Suppressor macrophage (primary cell): ENCODE measurements around the gene EPB41L2.

Source experiments
- DNase-seq, 4 experiments: peaks; one replicate each; pipeline ENCODE4 v3.0.0-alpha.2; 2020 to 2022

The EPB41L2 gene

DNA sequence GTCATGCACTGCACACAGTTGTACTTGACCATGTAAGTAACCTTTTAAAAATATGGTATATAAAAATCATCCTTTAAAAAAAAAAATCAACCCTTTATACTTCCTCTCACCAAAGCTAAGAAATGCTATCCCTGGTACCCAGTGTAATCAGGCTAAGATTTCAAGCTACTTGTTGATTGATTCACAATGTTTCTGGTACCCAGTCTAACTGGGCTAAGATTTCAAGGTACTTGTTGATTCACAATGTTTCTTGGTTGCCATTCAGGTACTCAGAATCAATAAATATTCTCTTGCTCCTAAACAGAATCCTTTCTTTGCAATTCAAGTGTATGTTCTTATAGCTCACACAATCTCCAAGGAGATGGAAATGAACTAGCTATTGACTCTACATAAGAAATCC lies 159.4 kb downstream of the EPB41L2 start:
- no peak for DNase-seq

DNA sequence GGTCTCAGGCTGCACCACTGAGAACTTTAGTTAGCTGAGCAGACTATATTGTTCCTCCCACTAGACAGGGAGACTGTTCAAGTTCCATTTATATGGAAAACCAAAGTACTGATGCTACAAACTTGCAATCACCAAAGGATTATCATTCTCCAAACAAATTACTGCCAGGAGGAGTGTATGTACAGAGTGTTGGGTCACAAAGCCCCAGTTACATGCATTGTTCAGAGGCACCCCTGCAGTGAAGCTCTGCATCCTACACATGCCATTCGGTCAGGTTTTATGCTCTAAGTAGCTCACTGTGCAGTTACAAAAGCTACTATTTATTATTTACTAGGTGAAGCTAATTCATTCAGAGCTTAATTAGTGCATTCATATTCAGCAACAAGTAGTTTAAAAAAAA lies 160.0 kb downstream of the EPB41L2 start:
- DNase-seq, result no peak

DNA sequence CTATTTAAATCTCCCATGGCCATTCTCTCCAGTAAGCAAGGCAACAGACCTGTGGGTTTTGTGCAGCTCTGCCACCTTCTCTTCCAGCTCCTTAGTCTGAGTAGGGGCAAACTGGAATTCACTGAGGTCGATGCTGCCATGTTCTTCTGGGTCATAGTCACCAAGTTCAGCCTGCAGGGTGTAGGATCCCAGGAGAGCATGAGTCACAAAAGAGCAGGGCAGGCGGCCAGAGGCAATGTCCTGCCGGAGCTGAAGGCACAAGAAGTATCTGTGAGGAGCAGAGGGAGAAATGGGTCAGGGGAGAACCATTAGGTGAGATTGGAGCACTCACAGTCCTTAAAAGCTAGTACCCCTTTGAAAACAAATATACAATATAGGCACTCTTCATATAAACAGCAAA lies 162.1 kb downstream of the EPB41L2 start:
- no peak for DNase-seq

DNA sequence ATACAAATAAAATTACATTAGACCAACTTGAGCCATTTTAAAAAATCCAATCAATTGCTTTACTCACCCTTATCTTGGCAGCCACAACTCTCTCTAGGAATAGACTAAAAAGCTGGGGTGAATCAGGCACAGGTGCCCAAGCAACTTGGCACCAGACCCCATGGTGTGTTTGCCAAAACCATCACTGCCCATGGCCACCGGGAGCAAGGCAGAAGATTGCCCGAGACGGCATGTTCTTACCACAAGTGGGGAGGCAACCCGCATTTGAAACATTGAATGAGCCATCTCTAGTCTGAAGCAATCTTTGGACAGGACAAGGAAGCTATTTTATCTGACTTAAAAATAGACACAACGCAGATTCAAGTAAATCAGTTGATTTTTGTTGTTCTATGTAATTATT lies 166.8 kb downstream of the EPB41L2 start:
- DNase-seq, result no peak

DNA sequence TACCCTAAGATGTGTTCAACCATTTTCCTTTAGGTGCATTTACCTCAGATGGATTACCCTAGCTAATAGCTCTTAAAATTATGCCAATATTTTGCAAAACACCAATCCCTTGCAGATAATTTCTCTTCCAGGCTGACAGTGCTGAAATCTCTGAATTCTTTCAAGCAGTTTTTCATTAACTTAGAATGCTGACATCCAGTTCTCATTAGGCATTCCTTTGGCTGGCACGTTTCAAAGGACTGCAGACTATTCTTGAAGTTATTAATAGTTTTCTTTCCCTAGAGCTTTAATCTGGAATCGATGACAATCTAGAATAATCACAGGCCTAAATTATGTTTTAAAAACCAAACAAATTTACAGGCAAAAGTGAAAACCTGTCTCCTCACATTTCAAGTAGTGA lies 167.5 kb downstream of the EPB41L2 start:
- no peak for DNase-seq

DNA sequence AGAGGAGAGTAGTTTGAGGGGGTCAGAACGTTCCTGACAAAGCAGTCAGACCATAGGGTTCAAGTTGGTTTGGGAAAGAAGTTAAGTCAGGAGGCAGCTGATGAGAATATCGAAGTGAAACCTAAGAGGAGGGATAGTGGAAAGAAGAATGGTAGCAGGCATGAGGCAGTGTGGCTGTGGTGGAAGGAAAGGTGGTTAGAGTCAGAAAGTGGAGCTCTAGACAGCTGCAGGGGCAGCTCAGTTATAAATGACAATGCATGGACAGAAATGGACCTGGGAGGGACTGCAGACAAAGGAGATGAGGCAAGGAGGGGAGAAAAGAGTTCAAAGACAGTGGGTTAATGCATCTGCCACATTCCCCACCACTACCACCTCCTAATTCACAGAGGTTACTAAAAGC lies 169.3 kb downstream of the EPB41L2 start:
- DNase-seq, result no peak

DNA sequence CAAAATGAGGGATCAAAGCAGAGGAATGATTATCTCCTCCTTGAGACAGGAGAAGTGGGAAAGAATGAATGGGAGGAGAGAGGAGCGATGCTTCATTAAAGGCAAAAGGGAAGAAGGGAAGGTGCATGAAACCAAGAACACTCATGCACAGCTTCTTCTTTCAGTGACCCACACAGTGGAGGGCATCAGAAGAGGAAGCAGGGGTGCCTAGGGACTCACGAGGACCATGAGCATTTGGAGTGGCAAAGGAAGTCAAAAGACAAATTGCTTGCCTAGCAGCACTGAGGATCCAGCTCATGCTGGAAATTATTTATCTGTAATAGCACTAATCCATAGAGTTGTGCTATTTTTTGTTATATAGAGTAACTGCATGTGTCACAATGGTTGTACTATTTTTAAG lies 169.8 kb downstream of the EPB41L2 start:
- DNase-seq, result peak; percentile 75 to 90 (median 86)

DNA sequence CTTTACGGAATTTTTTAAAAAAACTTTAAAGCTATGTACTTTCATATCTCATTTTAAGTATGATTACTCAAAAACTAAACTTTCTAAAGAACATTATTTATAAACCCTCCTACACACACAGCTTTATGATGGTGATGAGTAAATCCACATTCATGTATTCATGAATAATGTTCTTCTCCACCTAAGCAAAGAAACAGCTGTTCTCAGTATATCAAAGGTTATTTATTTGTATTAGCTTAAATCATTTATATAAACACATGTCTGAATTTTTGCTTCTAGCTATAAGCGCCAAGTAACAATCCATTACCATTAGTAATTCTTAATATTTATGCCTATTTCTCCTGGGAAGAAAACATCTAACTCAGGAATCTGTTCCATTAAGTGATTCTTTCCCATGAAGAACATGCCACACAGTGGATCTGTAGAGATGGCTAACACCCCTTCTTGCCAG lies 172.5 kb downstream of the EPB41L2 start:
- DNase-seq, result peak in 2 of 4 experiments; percentile 62 to 66

DNA sequence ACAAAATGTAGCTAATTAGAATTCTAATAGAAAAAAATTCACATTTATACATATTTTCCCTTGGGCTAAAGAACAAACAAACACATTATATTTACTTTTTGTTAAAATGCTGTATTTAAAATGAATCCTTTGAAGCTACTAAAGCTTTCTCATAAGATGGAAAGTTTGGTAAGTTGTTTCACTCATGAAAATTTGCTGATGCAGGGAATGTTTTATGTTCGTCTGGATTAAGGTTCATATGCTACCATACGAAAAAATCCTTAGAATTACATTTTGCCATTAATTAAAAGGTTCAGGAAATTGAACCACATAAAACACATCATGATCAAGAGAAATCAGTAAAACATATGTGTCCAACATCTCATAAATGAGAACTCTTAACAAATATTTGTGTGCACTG lies 173.6 kb downstream of the EPB41L2 start:
- DNase-seq, result no peak

DNA sequence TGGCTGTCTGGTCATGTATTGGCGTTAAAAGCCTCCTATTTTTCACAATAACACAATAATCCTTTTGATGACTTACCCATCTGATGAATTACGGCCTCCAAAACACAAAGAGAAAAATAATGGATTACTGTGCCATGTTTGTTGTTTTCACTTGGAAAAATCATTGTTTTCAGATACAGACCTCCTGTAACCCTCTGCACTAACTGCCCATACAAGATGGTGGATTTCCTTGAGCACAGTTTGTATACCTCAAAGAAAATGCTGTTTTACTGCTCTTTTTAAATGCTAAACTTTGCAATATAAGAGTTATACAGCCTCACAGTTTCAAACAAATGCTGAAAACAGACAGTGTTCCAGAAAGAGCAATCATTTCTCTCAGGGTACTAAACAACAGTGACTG lies 174.8 kb downstream of the EPB41L2 start:
- DNase-seq, result no peak

DNA sequence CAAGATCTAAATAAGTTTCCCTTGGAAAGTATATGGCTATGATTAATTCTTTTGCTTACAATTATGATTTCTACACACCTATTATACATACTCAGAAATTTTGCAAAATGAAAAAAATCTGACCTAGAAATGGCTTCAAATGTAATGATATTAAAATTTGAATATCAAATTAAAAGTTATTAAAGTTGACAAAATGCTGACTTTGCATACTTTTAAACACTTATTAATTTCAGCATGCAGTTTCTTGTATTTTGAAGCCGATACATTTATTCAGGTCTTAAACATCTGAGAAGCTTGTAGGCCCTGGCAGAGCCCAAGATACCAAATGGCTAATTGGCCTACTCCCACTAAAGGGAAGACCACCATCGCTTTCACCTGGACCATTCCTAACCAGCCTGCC lies 176.1 kb downstream of the EPB41L2 start:
- no peak for DNase-seq

DNA sequence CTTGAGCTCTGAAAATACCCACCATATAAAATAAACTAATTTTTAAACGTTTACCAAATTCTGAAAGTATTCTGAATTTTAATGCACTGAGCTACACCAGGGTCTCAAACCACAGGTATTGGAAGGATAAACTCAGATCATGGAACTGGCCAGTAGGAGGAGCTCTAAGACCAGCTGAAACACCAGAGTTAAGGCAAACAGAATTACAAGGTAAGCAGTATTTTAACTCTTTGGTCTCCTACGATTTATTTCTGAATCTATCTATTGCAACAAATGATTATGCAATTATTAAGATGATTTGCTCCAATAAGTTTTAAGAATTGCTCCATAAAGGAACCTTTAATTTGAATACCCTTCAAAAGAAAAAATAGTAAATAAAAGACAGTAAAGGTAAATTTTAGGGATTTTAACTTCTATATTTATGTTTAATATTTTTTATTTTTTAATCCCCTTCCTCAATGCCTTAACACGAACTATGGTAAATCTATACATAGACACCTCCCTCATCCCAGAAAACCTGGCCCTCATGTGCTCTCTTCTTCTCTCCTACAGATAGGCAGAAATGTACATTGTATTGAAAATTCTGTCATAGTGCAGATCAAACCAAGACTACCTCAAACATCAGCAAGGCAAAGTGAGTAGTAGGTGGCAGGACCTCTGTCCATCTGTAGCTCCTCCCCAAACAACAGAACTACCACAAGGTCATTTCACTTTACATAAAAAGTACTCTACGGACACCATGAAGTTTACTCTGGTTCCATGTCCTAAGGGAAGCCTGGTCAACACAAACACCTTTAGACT lies 177.5 kb downstream of the EPB41L2 start:
- DNase-seq, result peak; percentile 81 to 87 (median 86)

DNA sequence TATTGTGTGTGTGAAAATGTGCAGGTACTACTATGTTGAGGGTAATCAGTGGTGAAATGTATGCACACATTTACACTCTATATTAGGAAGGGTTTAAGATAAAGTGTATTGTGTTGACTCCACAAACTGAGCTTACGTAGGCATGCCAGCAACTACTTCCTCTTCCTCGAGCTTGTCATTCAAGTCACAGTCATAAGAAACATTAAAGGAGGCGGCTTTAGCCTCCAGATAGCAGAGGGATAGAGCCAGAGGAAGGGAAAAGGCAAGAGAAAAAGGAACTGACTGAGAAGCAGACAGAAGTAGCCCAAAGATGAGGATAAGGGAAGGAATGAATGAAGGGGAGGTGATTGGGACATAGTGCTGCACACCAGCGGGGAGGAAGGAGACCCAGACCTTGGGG lies 180.7 kb downstream of the EPB41L2 start:
- peak; percentile 67 to 88 (median 82) for DNase-seq

DNA sequence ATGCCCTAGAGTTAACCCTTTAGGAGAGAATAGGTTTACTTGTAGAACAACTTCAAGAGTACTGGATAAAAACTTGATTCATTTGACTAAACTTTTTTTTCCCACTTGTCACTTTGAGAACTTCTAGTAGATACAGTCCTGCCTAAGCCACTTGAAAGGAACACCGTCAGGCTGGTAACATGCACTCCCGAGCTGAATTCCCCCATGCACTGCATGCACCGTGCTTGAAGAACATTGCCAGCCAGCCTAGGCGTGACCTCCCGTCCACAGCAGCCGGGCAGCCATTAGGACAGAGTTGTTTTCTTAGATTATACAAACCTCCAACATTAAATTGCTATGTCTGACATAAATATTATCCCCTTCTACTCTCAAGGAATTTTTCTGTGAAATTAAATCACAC lies 183.2 kb downstream of the EPB41L2 start:
- DNase-seq, result no peak

DNA sequence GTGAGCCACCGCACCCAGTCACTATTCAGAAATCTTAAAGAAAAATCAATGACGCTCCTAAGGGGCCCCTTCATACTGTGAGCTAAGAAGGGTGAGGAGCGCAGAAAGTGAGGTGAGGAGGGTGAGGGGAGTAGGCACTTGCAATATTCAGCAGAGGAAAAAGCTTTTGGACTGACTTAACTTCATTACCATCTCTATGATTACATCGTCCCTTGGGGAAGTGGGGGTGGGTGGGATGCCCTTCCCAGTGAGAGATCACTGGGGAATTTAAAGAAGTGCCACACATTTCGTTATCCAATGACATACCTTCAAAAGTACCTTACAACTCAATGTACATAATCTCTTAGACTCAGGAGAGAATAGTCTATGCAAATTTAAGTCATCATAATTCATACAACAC lies 189.3 kb downstream of the EPB41L2 start:
- DNase-seq, result peak in 2 of 4 experiments; percentile 9 to 21

DNA sequence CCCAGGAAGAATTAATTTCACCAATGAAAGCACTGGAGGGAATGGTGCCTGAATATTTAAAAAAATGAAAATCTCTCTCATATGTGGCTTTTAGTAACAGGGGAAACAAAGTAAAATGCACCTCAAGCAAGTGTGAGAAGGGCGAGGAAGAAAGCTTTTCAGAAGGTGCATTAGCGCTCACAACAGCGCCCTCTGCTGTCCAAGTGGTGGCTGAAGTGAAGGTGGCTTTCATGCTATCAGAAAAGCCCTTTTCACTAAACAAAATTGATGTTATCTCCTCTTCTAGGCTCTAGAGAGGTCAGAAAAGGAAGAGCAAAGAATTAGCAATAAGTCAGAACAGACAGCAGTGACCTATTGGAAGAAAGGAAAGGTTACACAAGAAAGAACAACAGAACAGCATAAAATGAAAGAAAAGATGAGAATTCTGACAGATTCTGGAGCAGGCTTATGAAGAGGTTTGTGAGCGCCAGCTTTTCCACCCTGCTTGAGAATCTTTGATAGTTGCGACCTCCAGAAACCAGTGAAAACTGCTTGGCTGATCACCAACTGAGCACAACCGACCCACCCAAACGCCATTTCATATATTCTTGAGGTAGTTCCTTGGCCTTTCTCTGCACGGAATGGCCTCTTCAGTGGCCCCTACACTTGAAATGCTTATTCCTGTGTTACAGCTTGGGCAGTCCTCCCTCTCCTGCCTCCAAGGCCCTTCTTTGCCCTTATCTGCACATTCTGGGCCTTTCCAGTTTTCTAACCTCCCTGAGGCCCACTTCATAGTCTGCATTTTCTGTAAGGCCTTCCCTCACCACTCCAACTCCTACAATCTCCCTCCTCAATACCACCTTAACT lies 190.6 kb downstream of the EPB41L2 start:
- DNase-seq, result peak; percentile 64 to 81 (median 72)

DNA sequence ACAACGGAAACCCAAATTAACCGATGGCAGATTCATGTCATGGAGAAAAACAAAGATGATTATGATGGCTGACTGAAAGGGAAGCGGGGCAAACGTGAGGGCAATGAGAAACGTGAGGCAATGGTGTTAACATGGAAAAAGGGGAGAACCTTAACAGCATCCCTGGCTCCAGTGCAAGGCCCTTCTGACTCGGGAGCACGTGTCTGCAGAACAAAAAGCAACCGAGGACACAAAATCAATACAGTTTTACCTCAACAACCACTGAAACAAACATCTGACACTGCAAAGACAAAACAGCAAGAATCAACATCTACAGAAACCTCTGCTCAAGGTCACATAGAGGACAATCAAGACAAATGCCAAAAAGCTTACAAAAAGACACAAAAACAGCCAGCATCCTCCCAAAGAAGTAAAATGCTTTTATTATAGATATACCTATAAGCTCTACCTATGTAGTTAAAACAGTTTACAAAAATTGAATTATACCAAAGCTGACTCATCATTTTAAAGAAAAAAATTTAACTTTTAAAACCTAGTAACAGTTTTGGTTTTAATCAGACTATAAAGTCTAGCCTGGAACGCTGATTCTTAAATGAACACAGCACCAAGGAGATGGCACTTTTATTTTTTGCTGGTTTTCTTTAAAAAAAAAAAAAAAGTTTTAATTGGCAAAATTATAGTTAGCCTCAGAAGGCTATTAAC lies 192.7 kb downstream of the EPB41L2 start:
- DNase-seq, result no peak

DNA sequence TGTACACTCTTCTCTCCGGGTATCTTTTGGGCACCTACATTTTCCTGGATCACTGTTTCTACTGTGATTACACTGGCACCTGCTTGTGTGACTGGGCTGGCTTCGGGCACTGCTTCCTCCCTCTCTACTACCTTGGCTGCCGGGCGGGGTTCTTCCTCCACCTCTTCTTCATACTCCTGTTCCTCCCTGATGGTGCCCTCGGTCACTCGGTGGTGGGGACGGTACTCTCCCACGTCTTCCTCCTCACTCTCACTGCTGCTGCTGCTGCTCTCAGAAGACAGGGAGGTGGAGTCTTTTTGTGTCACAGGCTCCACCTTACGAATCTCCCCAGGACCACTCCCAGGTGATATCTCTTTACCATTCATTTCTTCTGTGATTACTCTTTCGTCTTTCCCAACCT lies 193.4 kb downstream of the EPB41L2 start:
- no peak for DNase-seq

DNA sequence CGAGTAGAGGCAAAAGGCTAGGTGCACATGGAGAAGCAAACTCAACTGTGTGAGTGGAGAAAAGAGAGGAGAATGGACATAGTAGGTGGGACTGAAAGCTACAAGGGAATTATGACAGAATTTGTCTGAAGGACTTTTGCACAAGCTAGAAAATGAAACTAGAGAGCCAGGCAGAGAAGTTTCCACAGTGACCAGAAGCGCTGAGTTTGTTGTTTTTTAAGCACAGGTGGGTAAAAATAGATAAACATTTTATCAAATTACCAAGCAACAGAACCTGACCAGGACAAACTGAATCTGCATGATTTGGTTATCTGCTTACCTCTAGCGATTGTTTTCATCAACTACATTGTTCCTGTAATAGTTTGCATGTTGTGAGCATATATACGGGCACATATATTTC lies 197.3 kb downstream of the EPB41L2 start:
- DNase-seq, result no peak

DNA sequence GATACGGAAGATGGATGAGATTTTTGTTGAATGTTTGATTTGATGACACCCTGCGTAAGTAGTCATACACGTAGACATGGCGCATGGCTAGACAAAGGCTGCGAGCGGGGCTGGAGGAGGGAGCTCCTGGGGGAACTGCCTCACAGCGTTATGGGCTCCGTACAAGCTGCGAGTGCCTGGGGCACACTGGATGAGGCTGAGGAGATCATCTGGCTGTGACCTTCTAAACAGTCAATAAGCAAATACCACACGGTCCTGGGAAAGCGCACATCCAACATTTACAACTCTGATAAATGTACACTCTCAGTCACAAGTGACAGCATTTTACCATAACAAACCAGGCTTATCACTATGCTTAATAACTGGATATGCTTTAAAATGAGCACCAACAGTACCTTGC lies 198.7 kb downstream of the EPB41L2 start:
- DNase-seq, result no peak

DNA sequence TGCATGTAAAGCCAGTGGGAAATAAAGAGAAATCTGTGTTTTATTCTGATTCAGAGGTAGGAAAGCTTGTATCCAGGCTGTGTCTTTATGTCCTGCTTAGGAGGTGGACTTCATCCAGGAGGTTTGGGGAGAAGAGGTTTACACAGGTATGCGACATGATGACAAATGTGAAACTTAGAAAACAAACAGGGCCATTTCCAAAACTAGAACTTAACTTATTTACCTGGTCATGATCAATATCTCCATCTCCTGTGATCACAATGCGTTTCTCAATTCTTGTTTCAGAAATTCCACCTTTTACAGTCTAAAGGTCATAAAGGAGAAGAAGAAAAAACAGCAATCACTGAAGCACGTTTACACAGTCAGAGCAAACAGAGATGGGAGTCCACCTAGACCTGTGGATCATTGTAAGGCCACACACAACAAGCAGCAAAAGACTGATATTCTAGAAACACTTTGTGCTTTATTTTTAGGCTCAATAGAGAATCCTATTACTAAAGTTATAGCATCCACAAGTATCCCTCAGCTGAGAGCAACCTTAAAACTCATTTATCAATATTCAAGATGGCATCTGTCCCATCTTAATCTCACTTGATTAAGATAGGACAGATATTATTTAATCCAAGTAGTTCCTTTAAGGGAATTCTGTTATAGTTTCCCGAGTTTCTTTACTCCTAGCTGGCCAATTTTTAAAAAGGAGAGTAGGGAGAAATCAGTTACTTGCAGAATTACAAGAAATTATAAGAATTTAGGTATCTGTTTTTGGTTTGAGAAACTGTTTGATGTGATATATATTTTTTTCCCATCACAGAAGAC lies 199.4 kb downstream of the EPB41L2 start:
- no peak for DNase-seq

DNA sequence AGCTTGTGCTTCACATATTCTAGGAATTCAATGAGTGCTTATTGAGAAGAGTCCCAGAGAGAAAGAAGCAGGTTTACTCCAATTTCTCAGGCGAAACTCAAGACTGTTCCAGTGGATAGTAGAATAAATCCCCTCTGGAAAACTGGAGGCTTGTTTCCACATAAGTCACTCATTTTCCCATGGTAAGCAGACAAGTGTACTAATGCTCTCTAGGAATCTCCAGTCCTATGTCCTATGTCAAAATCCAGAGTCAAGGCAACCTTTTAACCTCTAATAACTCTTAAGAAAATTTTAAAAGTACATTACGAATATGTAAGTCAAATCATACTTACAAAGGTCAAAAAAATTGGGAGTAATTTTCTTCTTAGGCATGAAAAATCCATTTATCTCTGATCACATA lies 200.7 kb downstream of the EPB41L2 start:
- DNase-seq, result no peak
